GM12872 (cell line): Measurements from ENCODE around the gene SPACDR.

Experiments used
- TF ChIP-seq, protein P1 (sequence below): IDR thresholded peaks from 3 replicates; pipeline ENCODE4 v1.5.1; 2011; ENCODE audit warnings: low read depth, mild to moderate bottlenecking, low read length, moderate library complexity; ENCODE audit not compliant: insufficient read depth

SPACDR gene

DNA sequence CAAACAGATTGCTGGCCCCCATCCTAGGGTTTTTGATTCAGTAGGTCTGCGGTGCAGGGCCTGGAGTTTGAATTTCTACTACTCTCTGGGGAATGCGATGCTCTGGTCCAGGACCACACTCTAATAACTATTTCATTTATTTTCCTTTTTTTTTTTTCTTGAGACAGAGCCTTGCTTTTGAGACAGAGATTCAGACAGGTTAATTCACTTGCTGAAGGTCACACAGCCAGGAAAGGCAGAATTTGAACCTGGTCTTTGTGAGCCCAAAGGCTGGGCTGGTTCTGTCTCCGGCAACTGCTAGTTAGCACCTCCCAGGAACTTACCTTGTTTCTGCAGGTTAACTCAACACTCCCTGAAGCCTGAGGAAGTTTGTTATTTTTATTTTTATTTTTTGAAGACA, 11.5 kb downstream of the SPACDR start:
- TF ChIP-seq, protein P1, sequence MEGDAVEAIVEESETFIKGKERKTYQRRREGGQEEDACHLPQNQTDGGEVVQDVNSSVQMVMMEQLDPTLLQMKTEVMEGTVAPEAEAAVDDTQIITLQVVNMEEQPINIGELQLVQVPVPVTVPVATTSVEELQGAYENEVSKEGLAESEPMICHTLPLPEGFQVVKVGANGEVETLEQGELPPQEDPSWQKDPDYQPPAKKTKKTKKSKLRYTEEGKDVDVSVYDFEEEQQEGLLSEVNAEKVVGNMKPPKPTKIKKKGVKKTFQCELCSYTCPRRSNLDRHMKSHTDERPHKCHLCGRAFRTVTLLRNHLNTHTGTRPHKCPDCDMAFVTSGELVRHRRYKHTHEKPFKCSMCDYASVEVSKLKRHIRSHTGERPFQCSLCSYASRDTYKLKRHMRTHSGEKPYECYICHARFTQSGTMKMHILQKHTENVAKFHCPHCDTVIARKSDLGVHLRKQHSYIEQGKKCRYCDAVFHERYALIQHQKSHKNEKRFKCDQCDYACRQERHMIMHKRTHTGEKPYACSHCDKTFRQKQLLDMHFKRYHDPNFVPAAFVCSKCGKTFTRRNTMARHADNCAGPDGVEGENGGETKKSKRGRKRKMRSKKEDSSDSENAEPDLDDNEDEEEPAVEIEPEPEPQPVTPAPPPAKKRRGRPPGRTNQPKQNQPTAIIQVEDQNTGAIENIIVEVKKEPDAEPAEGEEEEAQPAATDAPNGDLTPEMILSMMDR = no peak

DNA sequence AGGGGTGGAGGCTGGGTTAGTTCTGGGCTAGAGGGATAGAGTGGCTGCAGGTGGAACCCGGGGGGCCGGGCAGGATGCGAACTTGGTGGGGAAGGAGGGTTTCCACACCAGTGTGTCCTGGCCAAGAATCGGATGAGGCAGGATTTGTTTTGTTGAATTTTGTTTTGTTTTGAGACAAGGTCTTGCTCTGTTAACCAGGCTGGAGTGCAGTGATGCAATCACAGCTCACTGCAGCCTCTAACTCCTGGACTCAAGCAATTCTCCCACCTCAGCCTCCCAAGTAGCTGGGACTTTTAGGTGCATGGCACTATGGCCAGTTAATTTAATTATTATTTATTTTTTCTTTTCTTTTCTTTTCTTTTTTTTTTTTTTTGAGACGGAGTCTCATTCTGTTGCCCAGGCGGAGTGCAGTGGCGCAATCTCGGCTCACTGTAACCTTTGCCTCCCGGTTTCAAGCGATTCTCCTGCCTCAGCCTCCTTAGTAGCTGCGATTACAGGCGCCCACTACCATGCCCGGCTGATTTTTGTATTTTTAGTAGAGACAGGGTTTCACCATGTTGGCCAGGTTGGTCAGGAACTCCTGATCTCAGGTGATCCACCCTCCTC, 14.8 kb downstream of the SPACDR start:
- TF ChIP-seq, protein P1 = no peak

DNA sequence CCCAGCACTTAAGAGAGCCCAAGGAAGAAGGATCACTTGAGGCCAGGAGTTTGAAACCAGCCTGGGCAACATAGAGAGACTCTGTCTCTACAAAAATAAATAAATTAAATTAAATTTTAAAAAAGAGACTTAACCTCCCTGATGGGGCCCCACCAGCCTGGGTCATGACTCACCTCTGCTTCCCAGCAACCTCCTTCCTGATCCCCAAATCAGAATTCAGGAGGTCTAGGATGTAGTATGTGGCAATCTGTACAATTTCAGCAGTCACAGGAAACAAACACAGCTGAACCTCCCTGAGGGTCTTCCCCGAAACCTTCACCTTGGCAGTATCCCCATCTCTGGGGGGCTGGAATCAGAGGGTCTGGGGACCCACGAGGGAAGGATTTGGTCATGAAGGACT, 18.0 kb downstream of the SPACDR start:
- TF ChIP-seq, protein P1 = no peak

DNA sequence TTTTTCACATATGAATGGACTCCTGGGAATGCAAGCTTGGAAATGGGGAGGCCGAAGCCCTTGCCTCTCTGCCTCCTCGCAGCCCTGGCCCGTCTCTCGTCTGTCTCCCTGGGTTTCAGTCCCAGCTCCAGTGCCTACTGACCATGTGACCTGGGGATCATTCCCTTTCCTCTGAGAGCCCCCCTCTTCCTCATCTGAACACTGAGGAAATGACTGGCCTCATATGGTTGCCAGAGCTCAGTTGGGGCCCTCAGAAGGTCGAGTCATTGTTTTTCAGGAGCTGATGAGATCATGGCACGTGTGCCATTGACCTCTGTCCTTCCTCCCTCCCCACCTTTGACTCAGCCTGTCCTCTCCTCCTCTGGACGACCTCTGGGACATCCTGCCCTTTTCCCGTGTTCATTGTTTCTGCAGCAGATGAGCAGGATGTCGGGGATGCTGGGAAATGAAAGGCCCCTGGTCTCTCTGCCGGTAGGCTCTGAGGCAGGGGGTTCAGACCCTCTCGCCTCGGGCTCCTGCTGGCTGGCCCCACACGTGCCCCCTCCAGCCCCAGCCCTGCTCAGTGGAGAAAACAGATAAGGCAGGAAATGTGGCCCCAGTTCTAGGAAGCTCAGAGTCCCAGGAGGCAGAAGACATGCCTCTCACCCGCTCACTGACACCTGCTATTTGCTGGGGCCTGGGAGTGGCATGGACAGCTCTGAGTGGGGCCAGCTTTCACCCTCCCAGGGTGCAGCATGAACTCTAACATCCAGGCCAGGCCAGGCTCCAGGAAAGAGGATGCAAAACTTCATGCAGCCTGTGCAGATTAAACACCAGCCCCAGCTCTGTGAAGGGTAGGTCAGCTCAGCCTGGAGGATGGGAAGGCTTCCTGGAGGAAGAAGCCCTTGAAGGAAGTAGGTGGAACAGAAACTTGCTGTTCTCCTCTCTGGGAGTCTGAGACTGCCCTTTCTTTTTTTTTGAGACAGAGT, 19.5 kb downstream of the SPACDR start:
- TF ChIP-seq, protein P1 = no peak

DNA sequence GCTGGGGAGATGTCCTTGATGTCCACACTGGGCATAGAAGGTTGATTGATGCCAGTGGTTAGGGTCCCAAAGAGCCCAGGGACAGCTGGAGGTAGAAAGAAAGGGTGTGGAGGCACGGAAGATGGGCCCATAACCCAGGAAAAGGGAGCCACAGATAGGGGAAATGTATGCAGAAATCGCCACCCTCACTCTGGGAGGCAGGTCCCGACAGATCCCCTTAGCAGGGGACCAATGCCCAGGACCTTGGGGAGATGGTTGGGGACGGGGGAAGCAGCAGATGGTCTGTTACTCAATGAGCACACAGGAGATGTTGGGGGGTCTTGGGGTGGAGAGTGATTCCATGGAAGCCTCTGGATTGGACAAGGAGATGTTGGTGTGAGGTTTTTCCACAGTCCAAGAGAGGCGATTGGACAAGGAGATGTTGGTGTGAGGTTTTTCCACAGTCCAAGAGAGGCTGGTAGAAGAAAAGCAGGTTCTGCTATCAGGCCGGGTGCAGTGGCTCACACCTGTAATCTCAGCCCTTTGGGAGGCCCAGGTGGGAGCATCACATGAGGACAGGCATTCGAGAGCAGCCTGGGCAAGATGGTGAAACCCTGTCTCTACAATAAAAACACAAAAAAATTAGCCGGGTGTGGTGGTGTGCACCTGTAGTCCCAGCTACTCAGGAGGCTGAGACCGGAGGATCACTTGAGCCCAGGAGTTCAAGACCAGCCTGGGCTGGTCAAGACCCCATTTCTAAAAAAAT, 20.8 kb downstream of the SPACDR start:
- TF ChIP-seq, protein P1 = no peak

DNA sequence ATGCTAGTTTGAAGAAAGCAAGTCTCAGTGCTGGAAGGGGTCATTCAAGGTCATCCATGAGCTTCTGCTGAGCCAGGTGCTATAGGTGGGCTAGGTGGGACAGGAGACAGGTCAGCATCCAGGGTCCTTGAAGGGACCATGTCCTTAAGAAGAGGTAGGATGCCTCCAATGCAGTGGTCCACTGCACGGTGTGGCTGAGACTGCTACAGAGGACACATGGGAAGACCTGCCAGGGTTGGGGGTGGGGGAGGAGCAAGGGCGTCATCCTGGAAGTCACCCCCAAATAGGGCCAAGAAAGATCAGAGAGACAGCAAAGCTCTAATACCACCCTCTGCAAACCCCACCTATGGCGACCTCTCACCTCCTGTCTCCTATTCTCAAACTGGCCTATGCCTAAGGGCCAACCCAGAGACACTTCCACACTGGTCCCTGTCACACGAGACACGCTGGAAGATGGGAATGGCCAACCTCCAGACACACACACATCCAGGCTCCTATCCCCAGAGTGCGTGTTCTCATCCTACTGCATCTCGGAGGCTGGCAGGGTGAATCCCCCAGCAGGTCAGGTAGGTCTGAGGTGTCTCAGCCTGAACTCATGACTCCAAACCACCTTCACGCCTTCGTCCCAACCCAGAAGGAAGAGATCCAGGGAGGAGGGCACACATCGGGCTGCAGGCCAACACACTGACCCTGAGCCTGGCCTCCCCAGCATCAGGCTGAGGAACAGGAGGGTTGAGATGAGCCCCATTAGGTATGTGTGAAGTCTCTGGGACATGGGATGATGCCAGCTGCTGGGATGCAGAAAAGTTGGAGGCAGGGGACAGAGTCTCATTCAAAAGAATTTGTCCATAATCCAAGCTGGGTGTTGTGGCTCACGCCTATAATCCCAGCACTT, 22.2 kb downstream of the SPACDR start:
- TF ChIP-seq, protein P1 = no peak
